Non-pigmented ciliary epithelial cell (primary cell): ENCODE results near the gene NDUFS6.
"Not testable (repeated sequence)": the region's sequence is repeated elsewhere in the genome, so short reads cannot be mapped to it uniquely, and the experiment has no call there.

Experiments used
- DNase-seq: peaks from one replicate; pipeline ENCODE4 v3.0.0-alpha.2; 2010; ENCODE audit warnings: low read depth

NDUFS6 gene

GRCh38 chr5:1834022-1834551 lies 32.9 kb downstream of the NDUFS6 start:
- DNase-seq: no peak

GRCh38 chr5:1834721-1835429 lies 33.7 kb downstream of the NDUFS6 start:
- no peak for DNase-seq

- no peak for DNase-seq
These were observed 34.2 kb downstream of the NDUFS6 start for GRCh38 chr5:1835431-1835830.

- no peak for DNase-seq
These were observed 35.1 kb downstream of the NDUFS6 start for GRCh38 chr5:1836176-1836890.

GRCh38 chr5:1836891-1837880 lies 36.0 kb downstream of the NDUFS6 start:
- no peak for DNase-seq

GRCh38 chr5:1838013-1838412 lies 36.8 kb downstream of the NDUFS6 start:
- no peak for DNase-seq

GRCh38 chr5:1840071-1840547 lies 38.9 kb downstream of the NDUFS6 start:
- no peak for DNase-seq

GRCh38 chr5:1840741-1841521 lies 39.7 kb downstream of the NDUFS6 start:
- DNase-seq: no peak

GRCh38 chr5:1842004-1842819 lies 41.0 kb downstream of the NDUFS6 start:
- no peak for DNase-seq

- DNase-seq: not testable (repeated sequence)
These were observed 42.6 kb downstream of the NDUFS6 start for GRCh38 chr5:1843761-1844160.

GRCh38 chr5:1844708-1845436 lies 43.7 kb downstream of the NDUFS6 start:
- no peak for DNase-seq

- DNase-seq: no peak
These were observed 44.5 kb downstream of the NDUFS6 start for GRCh38 chr5:1845696-1846095.

GRCh38 chr5:1846583-1846982 lies 45.4 kb downstream of the NDUFS6 start:
- DNase-seq: no peak

- no peak for DNase-seq
These were observed 45.8 kb downstream of the NDUFS6 start for GRCh38 chr5:1847056-1847455.

GRCh38 chr5:1847611-1848010 lies 46.4 kb downstream of the NDUFS6 start:
- no peak for DNase-seq

GRCh38 chr5:1850324-1851154 lies 49.3 kb downstream of the NDUFS6 start:
- no peak for DNase-seq

GRCh38 chr5:1851290-1851934 lies 50.2 kb downstream of the NDUFS6 start:
- DNase-seq: no peak

GRCh38 chr5:1852324-1852947 lies 51.2 kb downstream of the NDUFS6 start:
- DNase-seq: no peak
